ENCODE measurements around the gene ATG4D. TPM values are rescaled to one million over a fixed set of nuclear protein-coding genes. Genes with fewer than 3 reads are reported as not detected.

Gene ATG4D
- total and polyA plus RNA-seq, 2 of the 4 experiments (the other 2 are of a cell fraction): 8.2 to 21.8 TPM

GRCh38 chr19:10549733-10550132 lies 6.0 kb downstream of the ATG4D start:
- Histone ChIP-seq H3K79me1 (ENCODE audit: low read depth in 1 of 2, low read length in 2 of 2) (peaks cover 13 to 37% of the 10 kb centered on the region in 2 experiments), H3K56ac (ENCODE audit: extremely low read depth, insufficient read depth, low read length) (no peak overlapping the region), H3K4ac (ENCODE audit: low read depth, low read length) (no peak overlapping the region), H3K4me2 (ENCODE audit: low read depth, low read length) (no peak overlapping the region), H4K5ac (ENCODE audit: low read depth, low read length) (no peak overlapping the region), H4K91ac (ENCODE audit: insufficient read depth, low read depth, low read length) (no peak overlapping the region), H3K18ac (ENCODE audit: low read depth, low read length) (no peak overlapping the region), H3K4me3 (ENCODE audit: insufficient read depth, low read depth, low read length) (no peak overlapping the region), H2BK120ac (ENCODE audit: low read depth, low read length) (no peak overlapping the region), H2BK15ac (ENCODE audit: low read depth, low read length) (no peak overlapping the region), H3K14ac (replicated peaks; ENCODE audit: low read depth, low read length) (no peak overlapping the region), H3K36me3 (ENCODE audit: control insufficient read depth, insufficient read depth, low read length) (peaks cover 59% of the 10 kb centered on the region), H4K20me1 (ENCODE audit: insufficient read depth, low read length) (peaks cover 11% of the 10 kb centered on the region), H2BK5ac (ENCODE audit: low read depth, low read length, poor library complexity, severe bottlenecking) (no peak overlapping the region), H2AK5ac (ENCODE audit: low read depth, low read length) (no peak overlapping the region), H4K8ac (ENCODE audit: low read depth in 2 of 2, low read length in 2 of 2) (no peak overlapping the region), H2BK20ac (ENCODE audit: low read depth, low read length) (no peak overlapping the region), H3K23ac (ENCODE audit: low read depth, low read length) (no peak overlapping the region), H3K27ac (ENCODE audit: insufficient read depth, low read length) (no peak overlapping the region), H3K9me3 (ENCODE audit: control insufficient read depth, insufficient read depth, low read length) (no peaks in the 10 kb centered on the region), H3K9ac (ENCODE audit: low read depth, low read length) (no peak overlapping the region), H3K9me1 (ENCODE audit: insufficient read depth, low read length) (peaks cover 7% of the 10 kb centered on the region; the same call in 1 of the 2 replicates), H3K4me1 (ENCODE audit: control insufficient read depth, insufficient read depth, low read length) (peaks cover 2% of the 10 kb centered on the region; the same call in 1 of the 2 replicates), H3K27me3 (ENCODE audit: control insufficient read depth, insufficient read depth, low read length) (no peaks in the 10 kb centered on the region), H2AK9ac (replicated peaks; ENCODE audit: low read depth, low read length, poor library complexity) (no peak overlapping the region), H2AFZ (replicated peaks; ENCODE audit: low read length, poor library complexity) (no peak overlapping the region)
- WGBS, 2 experiments (ENCODE audit: extremely low coverage in 2 of 2, insufficient read length in 1 of 2): 75% methylated on average over 2 of the region's 7 CpGs; no CpG with 5 or more reads in 1 of the 2 experiments
- no peak for DNase-seq
- POLR2A ChIA-PET (ENCODE audit: unreplicated experiment): no interaction called here
- BruUV-seq (replicated peaks): no TSS peak
- TF ChIP-seq CTCF (conservative IDR thresholded peaks at IDR 0.05; ENCODE audit: low read depth, low read length): no peak
- TF ChIP-seq BHLHE40 (IDR thresholded peaks at IDR 0.05; ENCODE audit: low read depth, low read length): no peak
- no peak for TF ChIP-seq MAZ (IDR thresholded peaks at IDR 0.05; ENCODE audit: borderline replicate concordance, low read depth, low read length)
- no peak for TF ChIP-seq USF2 (IDR thresholded peaks at IDR 0.05; ENCODE audit: low read depth, low read length)
- TF ChIP-seq RCOR1 (IDR thresholded peaks at IDR 0.05; ENCODE audit: insufficient replicate concordance, low read length): no peak
- TF ChIP-seq SMC3 (IDR thresholded peaks at IDR 0.05; ENCODE audit: low read depth, low read length): no peak
- no peak for TF ChIP-seq RFX5 (IDR thresholded peaks at IDR 0.05; ENCODE audit: low read depth, low read length)
- in situ Hi-C loops (cut with MboI; ENCODE audit: low sequenced_read_pairs) (no loop called here), dilution Hi-C loops (cut with HindIII; ENCODE audit: low sequenced_read_pairs, unreplicated experiment) (no loop called here), intact Hi-C loops (cut with micrococcal nuclease) (no loop called here)
- CTCF ChIA-PET: no interaction called here
- ATAC-seq (ENCODE audit: low read depth): no peak
